Measurements from ENCODE around the gene TMPRSS11E.
"Not testable (repeated sequence)": the region's sequence is repeated elsewhere in the genome, so short reads cannot be mapped to it uniquely, and the experiment has no call there.

DNA sequence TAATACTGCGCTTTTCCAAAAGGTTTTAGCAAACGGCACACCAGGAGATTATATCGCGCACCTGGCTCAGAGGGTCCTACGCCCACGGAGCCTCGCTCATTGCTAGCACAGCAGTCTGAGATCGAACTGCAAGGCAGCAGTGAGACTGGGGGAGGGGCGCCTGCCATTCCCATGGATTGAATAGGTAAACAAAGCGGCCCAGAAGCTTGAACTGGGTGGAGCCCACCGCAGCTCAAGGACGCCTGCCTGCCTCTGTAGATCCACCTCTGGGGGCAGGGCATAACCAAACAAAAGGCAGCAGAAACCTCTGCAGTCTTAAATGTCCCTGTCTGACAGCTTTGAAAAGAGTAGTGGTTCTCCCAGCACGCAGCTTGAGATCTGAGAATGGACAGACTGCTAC lies 95.5 kb downstream of the TMPRSS11E start:
- TF ChIP-seq, protein P1, sequence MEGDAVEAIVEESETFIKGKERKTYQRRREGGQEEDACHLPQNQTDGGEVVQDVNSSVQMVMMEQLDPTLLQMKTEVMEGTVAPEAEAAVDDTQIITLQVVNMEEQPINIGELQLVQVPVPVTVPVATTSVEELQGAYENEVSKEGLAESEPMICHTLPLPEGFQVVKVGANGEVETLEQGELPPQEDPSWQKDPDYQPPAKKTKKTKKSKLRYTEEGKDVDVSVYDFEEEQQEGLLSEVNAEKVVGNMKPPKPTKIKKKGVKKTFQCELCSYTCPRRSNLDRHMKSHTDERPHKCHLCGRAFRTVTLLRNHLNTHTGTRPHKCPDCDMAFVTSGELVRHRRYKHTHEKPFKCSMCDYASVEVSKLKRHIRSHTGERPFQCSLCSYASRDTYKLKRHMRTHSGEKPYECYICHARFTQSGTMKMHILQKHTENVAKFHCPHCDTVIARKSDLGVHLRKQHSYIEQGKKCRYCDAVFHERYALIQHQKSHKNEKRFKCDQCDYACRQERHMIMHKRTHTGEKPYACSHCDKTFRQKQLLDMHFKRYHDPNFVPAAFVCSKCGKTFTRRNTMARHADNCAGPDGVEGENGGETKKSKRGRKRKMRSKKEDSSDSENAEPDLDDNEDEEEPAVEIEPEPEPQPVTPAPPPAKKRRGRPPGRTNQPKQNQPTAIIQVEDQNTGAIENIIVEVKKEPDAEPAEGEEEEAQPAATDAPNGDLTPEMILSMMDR (IDR thresholded peaks at IDR 0.05; ENCODE audit: poor library complexity): not testable (repeated sequence)
- TF ChIP-seq EZH2 (IDR thresholded peaks at IDR 0.05; ENCODE audit: borderline replicate concordance): not testable (repeated sequence)

Measured in hepatocyte (in vitro differentiated cells).